HG03457 (cell line): ENCODE measurements around the gene PDE11A.

ENCODE experiments used
- ATAC-seq: cut with Tn5 transposase; IDR thresholded peaks from one replicate; pipeline ENCODE4 v1.9.1; 2021; ENCODE audit warnings: moderate number of reproducible peaks; ENCODE audit not compliant: unreplicated experiment

PDE11A gene

DNA sequence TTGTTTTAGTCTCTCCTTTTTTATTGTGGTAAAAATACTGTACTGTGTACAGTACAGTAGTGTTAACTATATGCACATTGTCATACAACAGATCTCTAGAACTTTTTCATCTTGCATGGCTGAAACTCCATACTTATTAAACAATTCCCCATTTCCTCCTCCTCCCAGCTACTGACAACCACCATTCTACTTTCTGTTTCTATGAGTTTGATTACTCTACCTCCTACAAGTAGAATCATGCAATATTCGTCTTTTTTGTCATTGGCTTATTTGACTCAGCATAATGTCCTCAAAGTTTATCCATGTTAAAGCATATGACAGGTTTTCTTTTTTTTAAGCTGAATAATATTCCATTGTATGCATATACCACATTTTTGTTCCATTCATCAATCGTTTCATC is 341.8 kb downstream of the PDE11A start:
- ATAC-seq: no peak

DNA sequence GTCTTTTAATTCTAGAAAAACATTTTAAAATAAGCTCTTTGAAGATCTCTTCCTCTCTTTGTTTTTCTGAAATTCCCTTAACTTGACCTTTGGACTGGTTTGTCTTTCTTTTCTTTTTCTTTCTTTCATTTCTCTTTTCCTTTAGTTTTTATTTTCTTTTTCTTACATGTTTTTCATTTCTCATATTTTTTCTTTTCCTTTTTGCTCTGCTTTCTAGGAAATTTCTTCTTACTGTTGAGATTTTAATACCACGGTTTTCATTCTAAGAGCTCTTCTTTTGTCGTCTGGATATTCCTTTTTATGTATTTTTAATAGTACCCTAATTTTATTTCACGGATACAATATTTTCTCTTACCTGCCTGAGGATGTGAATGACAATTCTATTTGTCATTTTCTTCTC is 342.2 kb downstream of the PDE11A start:
- ATAC-seq: no peak

DNA sequence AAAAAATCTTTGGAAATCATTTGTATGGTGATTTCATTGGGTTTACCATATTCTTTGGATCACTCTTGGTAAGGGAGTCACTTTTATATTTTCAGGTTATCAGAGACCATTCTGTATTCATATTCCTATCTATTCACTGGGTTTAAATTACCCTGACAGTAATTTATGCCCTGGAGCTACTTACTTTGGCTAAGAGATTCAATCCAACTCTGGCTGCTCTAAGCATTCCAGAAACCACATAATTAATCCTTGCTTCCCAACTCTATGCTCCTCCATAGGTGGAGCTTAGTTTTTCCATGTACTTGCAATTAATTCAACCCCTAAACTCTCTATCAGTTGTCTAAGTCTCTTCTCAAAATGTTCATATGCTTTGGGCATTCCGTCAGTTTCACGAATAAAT is 343.7 kb downstream of the PDE11A start:
- ATAC-seq: no peak

DNA sequence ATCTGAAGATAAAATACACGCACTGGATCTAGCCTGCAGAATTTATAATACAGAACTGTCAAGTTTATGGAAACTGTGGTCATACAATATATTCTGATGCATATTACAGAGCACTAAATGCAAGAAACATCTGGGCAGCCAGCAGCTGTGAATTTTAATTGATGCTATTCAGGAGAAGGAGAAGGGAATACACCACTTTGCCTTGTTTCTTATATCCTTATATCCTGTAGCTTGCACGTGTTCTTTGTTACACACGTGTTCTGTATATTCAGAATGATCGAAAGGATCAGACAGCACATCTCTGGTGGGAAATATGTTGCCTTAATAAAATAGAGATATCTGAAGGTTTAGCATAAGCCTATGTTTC is 344.2 kb downstream of the PDE11A start:
- no peak for ATAC-seq

DNA sequence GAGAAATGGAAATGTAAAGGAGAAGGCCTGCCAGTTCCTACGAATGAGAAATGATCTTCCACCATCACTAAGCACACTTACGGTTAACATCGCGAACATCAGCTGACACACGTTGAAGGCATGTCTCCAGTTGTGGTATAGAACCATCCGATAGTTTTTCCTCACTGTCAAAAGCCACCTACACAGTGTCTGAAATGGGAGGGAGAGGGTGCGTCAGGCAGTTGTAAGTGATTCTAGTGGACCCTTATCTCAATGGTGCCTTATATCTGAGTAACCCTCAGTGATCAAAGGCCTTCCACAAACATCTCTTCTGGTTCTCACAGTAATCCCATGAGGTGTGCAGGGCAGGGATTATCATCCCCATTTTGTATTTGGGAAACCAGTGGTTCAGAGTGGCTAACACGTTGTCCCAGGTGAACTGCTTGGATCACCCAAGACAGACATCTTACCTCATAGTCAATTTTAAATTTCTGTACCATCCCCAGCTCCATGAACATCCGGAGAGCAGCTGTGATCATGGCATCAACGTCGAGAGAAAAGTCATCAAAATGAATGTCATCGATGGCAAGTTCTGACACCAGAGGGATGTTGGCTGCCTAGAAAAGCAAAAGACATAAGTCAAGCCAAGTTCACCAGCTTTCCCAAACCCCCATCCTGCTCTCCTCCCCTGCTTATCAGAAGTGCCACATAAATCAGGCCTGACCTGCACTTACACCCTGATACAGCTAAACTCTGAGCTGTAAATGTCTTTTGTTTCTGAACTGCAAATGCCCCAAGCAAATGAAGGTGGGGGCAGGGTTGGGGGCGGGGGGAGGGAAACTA is 344.8 kb downstream of the PDE11A start:
- ATAC-seq: no peak

DNA sequence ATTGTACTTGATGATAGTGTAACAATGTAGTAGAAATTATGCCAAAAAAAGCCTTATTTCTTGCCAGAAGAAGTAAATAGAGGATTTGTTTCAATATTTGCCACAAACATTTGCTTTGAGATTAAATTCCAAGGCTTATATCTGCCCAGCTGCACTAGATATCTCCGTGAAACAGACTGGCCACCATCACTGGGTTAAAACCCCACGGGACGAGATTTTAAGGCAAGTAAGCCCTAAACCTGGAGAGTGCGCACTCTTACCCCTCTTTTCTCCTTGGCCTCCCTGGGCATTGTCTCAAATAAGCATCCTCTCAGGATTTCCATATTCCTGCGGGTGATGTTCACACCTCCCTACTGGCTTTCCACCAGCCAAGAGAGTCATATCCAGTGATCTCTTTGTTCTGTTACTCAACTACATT is 345.6 kb downstream of the PDE11A start:
- no peak for ATAC-seq

DNA sequence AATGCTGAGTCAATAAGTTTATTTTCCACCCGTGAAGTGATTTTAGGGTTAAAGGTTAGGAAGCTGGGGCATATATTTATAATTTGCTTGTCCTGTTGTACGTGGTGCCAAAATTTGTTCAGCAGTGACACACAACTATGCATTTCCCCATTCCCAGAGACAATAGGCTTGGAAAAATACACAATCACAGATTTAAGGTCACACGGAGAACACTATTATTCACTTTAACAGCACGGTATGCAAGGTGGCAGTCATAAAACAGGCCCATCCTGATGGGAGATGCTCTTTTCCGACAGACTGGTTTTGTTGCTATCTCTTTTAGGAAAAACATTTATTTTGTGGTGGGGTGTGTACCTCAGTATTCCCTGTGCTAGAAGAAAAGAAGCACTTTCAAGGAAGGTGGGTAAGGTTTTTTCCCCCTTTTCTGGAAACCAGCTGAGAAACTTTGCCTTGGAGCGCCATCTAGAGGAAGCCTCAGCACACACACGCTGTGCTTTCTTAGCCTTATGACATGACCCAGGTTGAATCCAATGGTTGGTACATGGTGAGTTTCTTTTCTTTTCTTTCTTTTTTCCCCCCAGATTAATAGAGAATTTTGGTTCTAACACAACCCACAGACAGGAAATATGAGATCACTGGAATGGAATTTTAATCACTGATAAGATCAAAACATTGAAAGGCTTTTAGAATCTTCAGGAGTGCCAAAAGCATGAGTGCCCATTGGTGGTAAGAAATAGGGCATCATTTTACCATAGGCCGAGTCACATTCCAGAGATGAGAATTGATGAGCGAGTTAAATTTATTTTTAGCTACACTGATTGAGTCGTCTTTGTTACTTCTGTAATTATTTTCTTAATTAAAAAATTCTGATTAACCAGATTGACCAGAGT is 347.9 kb downstream of the PDE11A start:
- ATAC-seq: no peak

DNA sequence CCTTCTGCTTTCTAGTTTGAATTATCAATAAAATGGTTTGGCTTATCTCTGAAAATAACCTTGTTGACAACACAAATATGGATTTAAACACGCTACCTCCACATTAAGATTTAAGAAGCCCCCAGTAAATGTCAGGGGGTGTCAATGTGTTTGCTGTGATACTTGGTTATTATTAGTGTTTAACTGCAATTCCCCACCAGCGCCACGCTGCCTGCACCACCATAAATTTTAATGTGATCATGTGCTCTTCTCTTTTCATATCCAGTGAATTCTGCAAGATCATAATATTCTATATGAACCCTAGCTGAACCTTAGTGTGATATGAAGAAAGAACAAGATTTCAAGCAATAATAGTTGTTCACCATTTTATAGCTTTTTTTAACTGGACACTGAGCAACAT is 349.3 kb downstream of the PDE11A start:
- no peak for ATAC-seq

DNA sequence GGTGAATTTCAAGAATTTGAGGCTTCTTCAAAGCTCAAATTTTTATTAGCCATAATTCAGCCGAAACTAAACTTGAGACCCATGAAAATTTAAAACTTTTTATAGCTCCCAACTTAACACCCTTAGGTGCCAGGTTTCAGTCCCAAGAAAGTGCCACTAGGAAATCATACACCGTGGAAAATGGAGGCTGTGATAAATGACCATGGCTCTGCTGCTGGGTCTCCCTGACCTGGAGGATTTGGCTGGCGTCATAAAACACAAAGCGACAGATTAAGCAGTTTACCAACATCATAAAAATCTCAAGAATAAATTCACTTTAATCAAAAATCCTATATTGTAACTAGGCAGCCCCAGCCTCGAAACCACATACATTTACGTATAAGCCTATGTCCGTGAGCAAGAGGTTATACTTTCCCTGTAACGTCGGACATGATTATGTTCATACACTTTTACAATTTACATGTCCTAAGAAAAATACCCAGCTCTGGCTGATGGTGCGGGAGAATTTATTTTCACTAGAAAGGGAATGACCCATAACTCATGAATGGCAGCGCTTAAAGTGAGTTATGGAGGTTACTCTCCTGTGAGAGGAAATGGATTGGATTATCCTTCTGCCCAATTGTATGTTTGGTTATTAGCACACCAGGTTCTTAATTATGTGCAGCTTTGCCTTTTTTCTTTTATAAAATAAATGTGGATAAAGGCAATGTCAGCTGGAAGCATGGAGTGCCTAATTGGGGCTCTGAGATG is 350.6 kb downstream of the PDE11A start:
- no peak for ATAC-seq

DNA sequence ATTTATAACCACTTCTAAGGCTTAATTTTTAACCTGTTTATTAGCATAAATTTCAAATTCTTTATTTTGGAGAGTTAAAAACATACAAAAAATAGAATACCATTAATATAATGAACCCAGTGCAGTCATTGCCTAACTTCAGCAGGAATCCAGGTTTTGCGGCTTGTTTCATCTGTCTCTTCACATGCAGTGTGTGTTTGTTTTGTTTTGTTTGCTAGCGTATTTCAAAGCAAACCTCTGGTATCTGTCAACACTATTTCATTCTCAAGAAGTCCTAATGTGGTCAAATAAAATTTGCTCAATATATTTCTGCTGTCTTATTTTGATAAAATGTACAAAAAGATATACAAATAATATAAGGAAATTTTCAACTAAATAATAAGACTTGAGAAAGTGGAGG is 351.5 kb downstream of the PDE11A start:
- no peak for ATAC-seq

DNA sequence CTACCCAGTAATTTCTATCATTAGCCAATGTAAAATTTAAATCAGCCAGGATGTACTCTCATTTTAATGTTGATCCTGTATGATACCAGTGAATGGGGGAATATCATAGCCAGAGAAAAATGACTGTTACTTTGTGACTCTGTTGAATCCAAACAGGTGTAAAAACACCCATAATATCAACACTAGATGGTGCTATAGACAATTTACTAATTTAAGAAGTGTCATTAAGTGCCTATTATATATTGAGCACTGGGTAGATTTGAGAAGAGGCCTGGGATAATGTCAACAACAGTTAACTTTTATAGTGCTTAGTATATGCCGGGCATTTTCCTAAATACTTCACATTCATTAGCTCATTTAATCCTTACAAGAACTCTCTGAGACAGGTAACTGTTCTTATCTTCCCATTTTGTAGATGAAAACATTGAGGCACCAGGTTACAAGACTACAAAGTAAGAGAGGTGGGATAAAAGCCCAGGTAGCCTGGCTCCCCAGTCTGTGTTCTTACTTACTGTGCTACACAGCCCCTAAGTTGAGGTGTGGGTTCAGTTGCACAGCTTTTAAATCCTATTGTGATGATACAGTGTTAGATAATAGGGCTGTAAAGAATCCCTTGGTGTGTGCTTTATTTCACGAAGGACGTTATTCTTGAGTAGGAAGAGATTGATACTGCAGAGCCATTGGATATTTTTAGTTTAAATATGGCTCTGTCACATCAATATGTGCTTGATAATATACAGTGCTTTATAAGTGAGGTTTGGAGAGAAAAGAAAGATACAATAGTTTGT is 354.6 kb downstream of the PDE11A start:
- ATAC-seq: no peak

DNA sequence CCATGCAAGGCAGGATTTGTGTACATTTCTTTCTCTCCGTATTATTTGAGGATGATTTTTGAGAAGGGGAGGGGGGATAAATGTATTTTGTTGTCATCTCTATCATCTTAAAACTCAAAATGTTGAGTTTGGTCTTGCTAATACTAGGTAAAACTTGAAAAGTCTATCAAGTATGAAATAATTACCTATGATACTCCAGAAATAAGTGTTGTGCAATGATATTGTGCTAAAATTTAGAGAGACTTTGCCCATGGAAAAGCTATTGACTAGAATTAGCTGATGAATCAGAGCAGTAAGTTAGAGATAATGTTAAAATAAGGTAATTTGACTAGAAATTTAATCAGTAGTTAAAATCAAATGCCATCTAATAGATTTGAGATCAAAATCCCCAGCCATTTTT is 356.1 kb downstream of the PDE11A start:
- no peak for ATAC-seq

DNA sequence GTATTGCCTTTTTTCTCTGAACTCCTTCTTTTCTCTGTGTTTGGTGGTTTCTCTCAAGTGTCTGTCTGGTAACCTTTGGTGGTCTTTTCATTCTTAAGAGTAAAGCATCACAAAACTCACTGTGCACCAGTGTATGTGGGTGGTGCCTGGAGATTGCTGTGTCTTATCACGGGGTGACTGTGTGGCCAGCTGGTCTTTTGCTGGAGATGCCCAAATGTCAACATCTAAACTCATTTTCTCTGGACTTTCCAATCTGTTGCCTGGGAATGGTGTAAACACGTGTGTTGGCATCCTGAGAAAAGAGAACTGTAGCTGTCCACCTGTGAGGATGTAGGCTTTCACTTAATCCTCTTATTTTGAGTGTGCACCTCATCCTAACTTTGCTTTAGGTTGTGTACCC is 356.8 kb downstream of the PDE11A start:
- no peak for ATAC-seq

DNA sequence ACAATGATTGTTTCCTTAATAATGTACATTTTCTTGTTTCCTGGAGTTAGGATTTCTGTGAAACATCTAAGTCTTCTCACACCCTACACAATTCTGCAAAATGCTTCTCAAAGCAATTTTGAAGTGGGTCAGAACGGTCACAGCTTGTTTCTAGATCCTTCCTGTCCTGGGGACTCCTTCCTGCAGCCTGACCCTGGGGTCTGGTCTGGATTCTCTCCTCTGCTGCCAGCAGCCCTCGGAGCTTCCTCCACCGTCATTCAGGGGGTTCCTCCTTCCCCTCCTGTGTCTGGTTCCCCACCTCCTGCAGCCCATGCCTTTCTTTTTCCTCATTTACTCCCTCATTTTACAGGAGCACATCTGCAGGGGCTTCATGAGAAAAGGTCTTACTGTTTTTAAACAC is 357.9 kb downstream of the PDE11A start:
- ATAC-seq: no peak

DNA sequence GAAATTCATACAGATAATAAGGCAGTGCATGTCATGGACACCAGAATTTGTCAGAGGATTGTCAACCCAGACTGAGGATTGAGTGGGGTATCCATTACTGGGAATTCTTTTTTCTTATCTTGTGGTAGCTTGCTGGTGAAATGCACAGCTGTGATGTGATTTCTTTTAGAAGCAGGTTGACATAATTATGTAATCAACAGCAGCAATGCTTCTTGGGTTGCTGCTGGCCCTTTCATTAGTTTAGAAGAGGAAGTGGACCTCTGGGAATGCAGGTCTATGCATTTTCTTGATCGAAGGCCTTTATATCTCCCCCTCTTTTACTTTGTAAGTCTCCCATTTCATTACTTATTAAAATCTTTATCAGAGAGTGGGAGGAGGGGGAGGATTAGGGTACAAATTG is 360.1 kb downstream of the PDE11A start:
- no peak for ATAC-seq

DNA sequence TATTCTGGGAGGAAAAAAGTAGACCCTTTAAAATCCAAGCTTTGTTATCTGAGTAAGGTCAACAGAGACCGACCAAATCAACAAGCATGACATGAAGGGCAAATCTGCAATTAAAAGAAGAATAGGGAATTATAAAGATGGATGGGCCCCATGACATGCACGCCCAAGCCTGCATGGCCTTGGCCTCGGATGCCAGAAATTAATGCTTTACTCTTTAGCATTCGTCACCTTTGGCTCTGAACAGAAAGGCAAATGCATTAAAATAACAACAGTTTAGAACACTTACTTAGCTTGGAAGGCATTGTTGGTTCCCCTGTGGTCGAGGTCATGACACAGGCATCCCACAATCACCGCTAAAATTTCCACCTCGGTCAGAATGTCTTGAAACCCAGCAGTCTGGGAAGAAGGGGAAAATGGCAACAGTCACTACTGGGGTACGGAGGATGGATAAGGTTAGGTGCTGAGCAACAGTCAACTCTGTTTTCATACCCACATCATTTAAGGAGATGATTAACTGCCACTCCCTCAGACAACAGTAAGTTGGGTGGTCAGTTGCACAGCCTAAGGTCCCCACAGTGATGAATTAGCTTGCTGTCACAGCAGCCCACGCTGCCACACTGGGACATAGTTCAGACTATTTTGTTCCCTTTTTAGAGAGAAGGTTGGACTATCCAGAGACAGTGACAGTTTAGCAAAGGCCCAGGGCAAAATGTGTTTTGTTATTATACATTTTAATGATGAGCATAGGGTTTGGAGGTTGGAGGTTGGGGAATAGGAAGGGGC is 360.9 kb downstream of the PDE11A start:
- ATAC-seq: no peak

DNA sequence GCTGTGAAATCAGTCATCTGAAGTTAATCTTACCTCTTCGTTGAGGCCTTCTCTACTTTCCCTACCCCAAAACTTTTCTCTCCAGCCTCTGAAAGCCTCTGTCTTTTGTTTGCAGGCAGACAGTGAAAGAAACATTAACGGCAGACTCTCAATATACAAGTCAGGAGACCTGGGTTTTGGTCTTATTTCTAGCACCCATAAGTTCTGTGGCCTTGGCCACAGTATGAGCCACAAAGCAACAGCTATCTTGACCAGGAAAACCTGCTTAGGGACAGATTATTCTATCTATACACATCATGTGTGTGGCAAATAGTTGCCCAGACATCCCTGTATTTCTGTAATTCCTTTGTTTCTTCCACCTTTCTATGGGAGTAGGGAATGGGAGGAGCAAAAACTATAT is 361.7 kb downstream of the PDE11A start:
- ATAC-seq: no peak

DNA sequence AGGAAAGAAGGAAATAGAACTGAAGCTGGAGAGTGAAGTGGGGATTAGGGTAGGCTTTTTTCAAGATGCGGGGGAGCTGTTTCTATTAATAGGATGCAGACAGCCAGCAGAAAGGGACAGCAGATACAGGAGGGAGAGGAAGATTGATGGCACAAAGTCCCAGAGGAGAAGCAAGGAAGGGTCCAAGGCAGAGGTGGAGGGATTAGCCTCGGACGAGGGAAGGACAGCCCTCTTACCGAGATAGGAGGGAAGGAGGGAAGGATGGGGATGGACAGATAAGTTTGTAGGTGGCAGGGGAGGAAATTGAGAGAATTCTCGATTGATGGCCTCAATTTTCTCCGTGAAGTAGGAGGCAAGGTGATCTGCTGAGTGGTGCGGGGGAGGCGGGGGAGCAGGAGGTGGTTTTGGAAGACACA is 362.6 kb downstream of the PDE11A start:
- ATAC-seq: no peak

DNA sequence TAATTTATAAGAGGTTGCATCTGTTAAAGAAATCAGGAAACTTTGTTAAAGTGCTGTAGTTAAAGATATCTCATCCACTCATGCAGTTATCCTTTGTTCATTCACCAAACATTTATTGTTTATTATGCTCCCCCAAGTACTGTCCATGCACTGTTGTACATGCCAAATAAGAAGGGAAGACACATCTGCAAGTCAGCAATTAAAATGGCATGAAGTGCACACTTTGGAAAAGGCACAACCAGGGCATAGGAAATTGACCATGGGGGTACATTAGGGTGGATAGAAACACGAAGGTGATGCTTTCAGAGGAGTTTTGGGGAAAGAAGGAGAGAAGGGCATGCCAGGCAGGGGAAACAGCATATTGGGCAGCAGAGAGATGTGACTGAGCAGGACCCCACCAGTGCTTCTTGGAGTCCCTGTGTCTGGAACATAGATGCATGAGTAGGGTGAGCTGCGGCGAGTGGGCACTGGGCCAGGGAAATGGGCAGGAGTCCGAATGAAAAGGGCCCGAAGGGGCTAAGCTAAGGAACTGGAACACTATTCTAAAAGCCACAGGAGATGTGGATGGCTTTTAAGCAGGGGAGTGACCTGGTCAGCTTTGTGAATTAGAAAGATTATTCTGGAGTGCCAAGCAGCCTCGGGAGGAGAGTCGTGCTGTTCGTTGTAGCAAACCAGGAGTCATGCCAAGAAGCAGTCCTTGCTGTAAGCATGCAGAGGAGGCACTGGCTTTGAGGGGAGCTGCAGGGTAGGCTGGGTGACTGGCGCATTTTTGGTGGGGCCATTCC is 363.7 kb downstream of the PDE11A start:
- ATAC-seq: no peak
